CD14-positive monocyte (primary cell): ENCODE results near the gene ZBTB8B. TPM values are rescaled to one million over a fixed set of nuclear protein-coding genes. Genes with fewer than 3 reads are reported as not detected.
"Not testable (repeated sequence)": the region's sequence is repeated elsewhere in the genome, so short reads cannot be mapped to it uniquely, and the experiment has no call there.

ENCODE experiments used
- DNase-seq, 3 donors: peaks; one replicate each; pipeline ENCODE4 v3.0.0-alpha.2; 2011 to 2022
- H2AFZ ChIP-seq: 2 replicates; pipeline ENCODE4 v1.6.0; 2012; ENCODE audit warnings: mild to moderate bottlenecking, low read depth, low read length, inconsistent platforms; ENCODE audit not compliant: insufficient read depth, poor library complexity, severe bottlenecking
- H3K27ac ChIP-seq, 2 donors: 1 replicate in 1 of 2; 2 replicates in 1 of 2; pipeline ENCODE4 v1.5.1; 2012 to 2013; ENCODE audit warnings: low read length in 2 of 2, control low read depth in 1 of 2, inconsistent platforms in 1 of 2, low read depth in 1 of 2, mild to moderate bottlenecking in 1 of 2
- H3K27me3 ChIP-seq, 2 donors: one replicate each; pipeline versions ENCODE4 v1.6.0 to v1.6.1; 2011 to 2013; ENCODE audit warnings: low read length in 2 of 2; ENCODE audit not compliant: control insufficient read depth in 2 of 2, insufficient read depth in 2 of 2
- H3K36me3 ChIP-seq, 2 donors: replicated peaks in 1 of 2; 1 replicate in 1 of 2; 2 replicates in 1 of 2; pipeline versions ENCODE4 v1.5.1 to v1.6.1; 2012 to 2013; ENCODE audit warnings: low read length in 2 of 2, control low read depth in 1 of 2, inconsistent platforms in 1 of 2, mild to moderate bottlenecking in 1 of 2; ENCODE audit not compliant: insufficient read depth in 2 of 2, control insufficient read depth in 1 of 2
- H3K4me1 ChIP-seq, 2 donors: 1 replicate in 1 of 2; 2 replicates in 1 of 2; pipeline versions ENCODE4 v1.5.1 to v1.6.1; 2012 to 2013; ENCODE audit warnings: low read length in 2 of 2, control low read depth in 1 of 2, inconsistent platforms in 1 of 2, mild to moderate bottlenecking in 1 of 2, moderate library complexity in 1 of 2; ENCODE audit not compliant: insufficient read depth in 2 of 2, control insufficient read depth in 1 of 2
- H3K4me2 ChIP-seq: replicated peaks from 2 replicates; pipeline ENCODE3; 2012; ENCODE audit warnings: low read length, moderate library complexity, mild to moderate bottlenecking; ENCODE audit not compliant: poor library complexity, severe bottlenecking; ENCODE audit errors: extremely low read depth
- H3K4me3 ChIP-seq, 3 experiments: fragments of 200-600 bp in 1 of 3; sonication (generic) in 1 of 3; replicated peaks in 1 of 3; 1 replicate in 2 of 3; 2 replicates in 1 of 3; pipeline ENCODE4 v1.5.1; 2011 to 2013; ENCODE audit warnings: low read length in 3 of 3, mild to moderate bottlenecking in 3 of 3, control low read depth in 2 of 3, low read depth in 2 of 3, inconsistent platforms in 1 of 3, moderate library complexity in 1 of 3
- H3K79me2 ChIP-seq: 2 replicates; pipeline ENCODE4 v1.6.0; 2012; ENCODE audit warnings: mild to moderate bottlenecking, control low read depth, inconsistent platforms, low read length, moderate library complexity; ENCODE audit not compliant: insufficient read depth
- H3K9ac ChIP-seq: 2 replicates; pipeline ENCODE4 v1.6.0; 2017; ENCODE audit warnings: low read length, mild to moderate bottlenecking; ENCODE audit not compliant: insufficient read depth, poor library complexity, severe bottlenecking
- H3K9me3 ChIP-seq, 2 donors: replicated peaks in 1 of 2; 1 replicate in 1 of 2; 2 replicates in 1 of 2; pipeline versions ENCODE4 v1.5.1 to v1.6.1; 2012 to 2013; ENCODE audit warnings: low read length in 2 of 2, control low read depth in 1 of 2; ENCODE audit not compliant: control insufficient read depth in 1 of 2, insufficient read depth in 1 of 2
- H4K20me1 ChIP-seq: 2 replicates; pipeline ENCODE4 v1.6.0; 2012; ENCODE audit warnings: mild to moderate bottlenecking, low read length, control low read depth, moderate library complexity; ENCODE audit not compliant: insufficient read depth
- H3K27ac Mint-ChIP-seq, 7 donors: one replicate each; pipeline ENCODE4 v1.8.0; 2020; ENCODE audit warnings: mild to moderate bottlenecking in 7 of 7, mixed read lengths in 7 of 7, moderate library complexity in 6 of 7, inconsistent platforms in 2 of 7
- H3K27me3 Mint-ChIP-seq, 3 donors: one replicate each; pipeline ENCODE4 v1.8.0; 2021 to 2022; ENCODE audit warnings: low read depth in 3 of 3, mild to moderate bottlenecking in 3 of 3, mixed read lengths in 3 of 3, moderate library complexity in 3 of 3, inconsistent platforms in 1 of 3
- H3K36me3 Mint-ChIP-seq, 2 donors: one replicate each; pipeline ENCODE4 v1.8.0; 2020; ENCODE audit warnings: mixed read lengths in 2 of 2, inconsistent platforms in 1 of 2, mild to moderate bottlenecking in 1 of 2
- H3K4me1 Mint-ChIP-seq: one replicate; pipeline ENCODE4 v1.8.0; 2020; ENCODE audit warnings: mild to moderate bottlenecking, mixed read lengths
- H3K4me3 Mint-ChIP-seq, 2 donors: one replicate each; pipeline ENCODE4 v1.8.0; 2020; ENCODE audit warnings: mild to moderate bottlenecking in 2 of 2, mixed read lengths in 2 of 2, moderate library complexity in 1 of 2
- H3K9me3 Mint-ChIP-seq, 7 donors: one replicate each; pipeline ENCODE4 v1.8.0; 2020 to 2022; ENCODE audit warnings: mixed read lengths in 7 of 7, mild to moderate bottlenecking in 6 of 7, moderate library complexity in 6 of 7, inconsistent platforms in 2 of 7
- CTCF ChIP-seq: fragments of 200-600 bp; IDR thresholded peaks from one replicate; pipeline ENCODE4 v1.8.0; 2022; ENCODE audit warnings: antibody characterized with exemption, mild to moderate bottlenecking
- WGBS: methylation state at CpG from one replicate; pipeline ENCODE4 v1.1.5; 2013; ENCODE audit warnings: missing lambda C conversion rate; ENCODE audit not compliant: insufficient coverage; 5-methylcytosine and 5-hydroxymethylcytosine counted together
- intact Hi-C, 2 donors: fragments of 100-400 bp; cut with micrococcal nuclease; formaldehyde crosslinking; loops; one replicate each; pipeline versions ENCODE4 v1.15.0 to v1.15.1; 2023
- polyA plus RNA-seq, 3 donors: library from polyadenylated mRNA; depleted of rRNA in 1 of 3; unstranded in 2 of 3; stranded (reverse) in 1 of 3; fragments of 300-500 nt in 2 of 3; fragments of >200 nt in 1 of 3; fragmentation: Illumina TruSeq in 2 of 3; gene quantifications; 1 replicate in 2 of 3; 2 replicates in 1 of 3; pipeline ENCODE4 v1.2.3, GENCODE V29; 2012 to 2021

Gene ZBTB8B
- polyA plus RNA-seq, 3 donors = not detected

GRCh38 chr1:32438136-32438535 is 26.7 kb upstream of the ZBTB8B start:
- no peak overlapping the region for H3K27ac ChIP-seq
- TF ChIP-seq CTCF = no peak
- no peak overlapping the region for H2AFZ ChIP-seq
- H3K9me3 ChIP-seq = no peaks in the 10 kb centered on the region
- Mint-ChIP-seq H3K27me3 (peaks cover 8 to 28% (median 16%) of the 10 kb centered on the region in 3 donors), H3K9me3 (peaks cover 0 to 11% (median 5%) of the 10 kb centered on the region in 7 donors), H3K36me3 (no peaks in the 10 kb centered on the region), H3K4me3 (no peak overlapping the region), H3K4me1 (no peaks in the 10 kb centered on the region), H3K27ac (no peak overlapping the region)
- no peaks in the 10 kb centered on the region for H4K20me1 ChIP-seq
- no peaks in the 10 kb centered on the region for H3K79me2 ChIP-seq
- H3K4me1 ChIP-seq = no peaks in the 10 kb centered on the region
- intact Hi-C loops = no loop called here
- H3K4me3 ChIP-seq = no peak overlapping the region
- no peak for DNase-seq
- H3K9ac ChIP-seq = no peak overlapping the region
- H3K27me3 ChIP-seq = peaks cover 0 to 5% of the 10 kb centered on the region in 2 donors
- H3K36me3 ChIP-seq = no peaks in the 10 kb centered on the region
- H3K4me2 ChIP-seq = no peak overlapping the region
- no CpG with 5 or more reads among the region's 1 CpG for WGBS

- H3K27ac ChIP-seq, H3K4me1 ChIP-seq, H3K27ac Mint-ChIP-seq, H3K4me3 ChIP-seq, H2AFZ ChIP-seq, H3K9ac ChIP-seq, intact Hi-C loops, H3K27me3 ChIP-seq, H3K79me2 ChIP-seq, H3K36me3 ChIP-seq, H3K4me2 ChIP-seq, H3K9me3 ChIP-seq, DNase-seq, H3K4me3 Mint-ChIP-seq, H3K4me1 Mint-ChIP-seq, H4K20me1 ChIP-seq, H3K36me3 Mint-ChIP-seq: not testable (repeated sequence)
- no CpG with 5 or more reads among the region's 4 CpGs for WGBS
- peaks cover 0 to 11% (median 5%) of the 10 kb centered on the region in 7 donors for H3K9me3 Mint-ChIP-seq
- peaks cover 8 to 26% (median 16%) of the 10 kb centered on the region in 3 donors for H3K27me3 Mint-ChIP-seq
Observed at GRCh38 chr1:32438777-32439176, 26.1 kb upstream of the ZBTB8B start.

GRCh38 chr1:32441467-32441866 is 23.4 kb upstream of the ZBTB8B start:
- H4K20me1 ChIP-seq, DNase-seq, H3K27ac ChIP-seq, H3K27ac Mint-ChIP-seq, H3K4me1 Mint-ChIP-seq, H3K9me3 ChIP-seq, H3K4me2 ChIP-seq, intact Hi-C loops, H3K79me2 ChIP-seq, H3K36me3 Mint-ChIP-seq, H2AFZ ChIP-seq, H3K4me3 Mint-ChIP-seq, H3K4me3 ChIP-seq, H3K27me3 ChIP-seq, H3K36me3 ChIP-seq, H3K4me1 ChIP-seq, H3K9ac ChIP-seq: not testable (repeated sequence)
- H3K27me3 Mint-ChIP-seq = peaks cover 8 to 34% (median 15%) of the 10 kb centered on the region in 3 donors
- peaks cover 0 to 11% (median 5%) of the 10 kb centered on the region in 7 donors for H3K9me3 Mint-ChIP-seq
- WGBS = 96% methylated on average over 8 of the region's 10 CpGs
